Measurements from ENCODE around the gene THBD.

Gene THBD

GRCh38 chr20:23017516-23017915, 32.0 kb downstream of the THBD start:
- no peak overlapping the region for H3K4me3 ChIP-seq (ENCODE audit: low read depth, low read length)
- TF ChIP-seq, protein P1, sequence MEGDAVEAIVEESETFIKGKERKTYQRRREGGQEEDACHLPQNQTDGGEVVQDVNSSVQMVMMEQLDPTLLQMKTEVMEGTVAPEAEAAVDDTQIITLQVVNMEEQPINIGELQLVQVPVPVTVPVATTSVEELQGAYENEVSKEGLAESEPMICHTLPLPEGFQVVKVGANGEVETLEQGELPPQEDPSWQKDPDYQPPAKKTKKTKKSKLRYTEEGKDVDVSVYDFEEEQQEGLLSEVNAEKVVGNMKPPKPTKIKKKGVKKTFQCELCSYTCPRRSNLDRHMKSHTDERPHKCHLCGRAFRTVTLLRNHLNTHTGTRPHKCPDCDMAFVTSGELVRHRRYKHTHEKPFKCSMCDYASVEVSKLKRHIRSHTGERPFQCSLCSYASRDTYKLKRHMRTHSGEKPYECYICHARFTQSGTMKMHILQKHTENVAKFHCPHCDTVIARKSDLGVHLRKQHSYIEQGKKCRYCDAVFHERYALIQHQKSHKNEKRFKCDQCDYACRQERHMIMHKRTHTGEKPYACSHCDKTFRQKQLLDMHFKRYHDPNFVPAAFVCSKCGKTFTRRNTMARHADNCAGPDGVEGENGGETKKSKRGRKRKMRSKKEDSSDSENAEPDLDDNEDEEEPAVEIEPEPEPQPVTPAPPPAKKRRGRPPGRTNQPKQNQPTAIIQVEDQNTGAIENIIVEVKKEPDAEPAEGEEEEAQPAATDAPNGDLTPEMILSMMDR (IDR thresholded peaks at IDR 0.05; ENCODE audit: low read depth, low read length, missing control alignments), result no peak
- no peak for DNase-seq (ENCODE audit: low read depth)

DNA sequence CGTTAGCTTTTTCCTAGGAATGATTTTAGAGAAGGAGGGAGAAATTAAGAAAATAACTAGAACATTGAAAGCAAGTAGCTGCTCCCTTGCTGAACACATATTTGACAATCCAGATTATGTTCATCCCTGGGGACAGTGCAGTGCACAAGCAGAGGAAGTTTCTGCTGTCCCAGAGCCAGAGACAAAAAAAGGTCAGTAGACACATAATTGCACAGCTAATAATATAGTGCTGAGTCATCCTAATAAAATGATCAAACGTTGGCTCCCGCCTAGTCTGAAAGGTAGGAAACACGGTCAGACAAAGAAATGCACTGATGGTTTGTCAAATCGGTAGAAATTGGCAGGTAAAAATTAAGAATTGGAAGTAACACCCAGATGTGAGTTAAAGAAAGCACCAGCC, 36.0 kb downstream of the THBD start:
- DNase-seq (ENCODE audit: low read depth), result no peak
- TF ChIP-seq, protein P1 (IDR thresholded peaks at IDR 0.05; ENCODE audit: low read depth, low read length, missing control alignments), result no peak
- H3K4me3 ChIP-seq (ENCODE audit: low read depth, low read length), result no peak overlapping the region

- no peak for DNase-seq (ENCODE audit: low read depth)
- TF ChIP-seq, protein P1 (IDR thresholded peaks at IDR 0.05; ENCODE audit: low read depth, low read length, missing control alignments), result no peak
- H3K4me3 ChIP-seq (ENCODE audit: low read depth, low read length), result no peak overlapping the region
Observed at GRCh38 chr20:23011008-23011721, 38.3 kb downstream of the THBD start.

GRCh38 chr20:23010096-23010495, 39.4 kb downstream of the THBD start:
- H3K4me3 ChIP-seq (ENCODE audit: low read depth, low read length), result no peak overlapping the region
- no peak for DNase-seq (ENCODE audit: low read depth)
- TF ChIP-seq, protein P1 (IDR thresholded peaks at IDR 0.05; ENCODE audit: low read depth, low read length, missing control alignments), result no peak

DNA sequence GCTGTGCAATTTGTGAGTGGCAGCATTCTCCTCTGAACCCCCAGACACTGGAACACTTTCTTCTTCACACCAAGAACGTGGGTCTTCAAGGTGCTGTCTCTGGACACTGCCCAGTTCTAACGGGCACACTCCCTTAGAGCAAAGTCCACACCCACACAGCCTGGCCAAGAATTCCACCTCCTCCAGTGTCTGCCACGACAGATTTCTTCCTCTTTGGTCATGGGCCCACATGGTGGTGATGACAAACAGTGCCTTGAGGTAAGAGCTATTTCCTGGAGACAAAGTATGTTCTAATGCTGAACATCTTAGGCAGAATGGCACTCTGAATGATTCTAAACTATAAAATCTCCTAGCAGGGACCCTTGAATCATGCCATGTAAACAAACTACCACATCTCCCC, 39.8 kb downstream of the THBD start:
- no peak for DNase-seq (ENCODE audit: low read depth)
- no peak overlapping the region for H3K4me3 ChIP-seq (ENCODE audit: low read depth, low read length)
- TF ChIP-seq, protein P1 (IDR thresholded peaks at IDR 0.05; ENCODE audit: low read depth, low read length, missing control alignments), result no peak

- TF ChIP-seq, protein P1 (IDR thresholded peaks at IDR 0.05; ENCODE audit: low read depth, low read length, missing control alignments), result no peak
Observed at GRCh38 chr20:23008667-23009066, 40.8 kb downstream of the THBD start.

More at GRCh38 chr20:23008667-23009066, 40.8 kb downstream of the THBD start:
- no peak overlapping the region for H3K4me3 ChIP-seq (ENCODE audit: low read depth, low read length)
- no peak for DNase-seq (ENCODE audit: low read depth)
